Cardiac septum (tissue), 1 donor: ENCODE measurements around the gene FGF1. TPM values are rescaled to one million over a fixed set of nuclear protein-coding genes. Genes with fewer than 3 reads are reported as not detected.

Source experiments
- DNase-seq: peaks from one replicate; pipeline ENCODE4 v3.0.0-alpha.2; 2020; ENCODE audit warnings: low spot score
- intact Hi-C: fragments of 100-400 bp; cut with DNase I; formaldehyde crosslinking; loops from one replicate; pipeline ENCODE4 v1.14.0; 2022
- total RNA-seq: library from RNA; stranded (reverse); fragmentation: NEBNext Ultra II Directional; extraction: Animal tissue kit (Norgen Biotek cat#: 25700); gene quantifications from one replicate; pipeline ENCODE4 v1.2.1, GENCODE V29; 2021
- donor health status: DM: no; HTN: no; CAD: no.

FGF1 gene
- total RNA-seq, 1 donor from 2014 or later = 70.2 TPM

DNA sequence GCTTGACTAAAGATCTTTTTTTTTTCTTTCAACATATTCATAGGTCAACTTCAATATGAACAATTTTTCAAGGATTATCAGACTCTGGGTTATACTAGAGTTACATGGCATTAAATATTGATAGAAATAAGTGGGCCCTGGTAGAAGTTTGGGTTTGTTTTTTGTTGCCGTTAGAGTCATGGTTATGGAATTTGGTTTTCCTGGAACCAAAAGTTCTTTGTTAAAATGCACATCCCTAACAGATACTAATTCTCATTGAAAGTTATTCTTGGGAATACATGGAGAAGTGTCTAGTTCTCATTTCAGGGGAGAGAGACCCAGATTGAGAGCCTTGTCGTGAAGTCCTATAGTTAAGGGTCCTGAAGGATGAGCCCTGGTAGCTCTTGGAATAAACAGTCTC, 124.9 kb downstream of the FGF1 start:
- intact Hi-C loops = no loop called here
- no peak for DNase-seq

GRCh38 chr5:142552107-142552506, 133.8 kb downstream of the FGF1 start:
- no peak for DNase-seq
- intact Hi-C loops = no loop called here

DNA sequence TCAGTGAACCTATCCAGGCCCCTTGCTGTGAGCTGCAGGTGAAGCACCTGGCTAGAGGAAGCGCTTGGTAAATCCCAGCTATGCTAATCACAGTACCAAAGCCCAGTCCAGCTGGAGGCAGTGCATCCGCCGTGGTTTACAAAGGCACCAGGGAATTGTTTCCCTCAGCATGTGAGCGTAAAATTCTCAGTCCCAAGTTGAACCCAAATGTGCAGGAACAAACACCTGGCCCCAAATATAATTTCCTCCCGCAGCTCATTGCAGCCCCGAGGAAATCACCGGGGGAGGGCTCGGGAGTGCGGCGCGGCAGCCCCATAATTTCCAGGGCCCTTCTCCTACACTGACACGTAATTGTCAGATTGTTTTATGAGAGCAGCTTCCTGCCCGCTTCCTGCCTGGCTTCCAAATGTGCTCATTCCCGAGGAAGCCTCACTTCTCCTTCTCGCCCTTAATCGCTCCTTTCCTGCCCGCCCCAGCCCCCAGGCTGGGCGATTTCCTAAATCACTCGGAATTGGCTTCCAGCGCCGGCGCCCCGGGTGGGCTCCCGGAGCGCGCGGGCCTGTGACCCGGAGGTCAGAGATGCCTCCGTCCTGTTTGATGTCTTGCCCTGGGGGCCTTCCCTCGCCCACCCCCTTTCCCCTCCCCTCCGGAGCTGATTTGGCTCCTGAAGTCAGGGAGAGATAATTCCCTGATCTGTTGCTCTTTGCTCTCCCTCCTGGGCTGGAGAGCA, 134.4 kb downstream of the FGF1 start:
- no peak for DNase-seq
- intact Hi-C loops = no loop called here

GRCh38 chr5:142550471-142550870, 135.4 kb downstream of the FGF1 start:
- DNase-seq = no peak
- intact Hi-C loops = no loop called here

- no peak for DNase-seq
- intact Hi-C loops = loop anchor here (1.0 to 10.0 kb wide), 4 partner anchors 123 to 535 kb away; partner anchors contain the start of gene GNPDA1
These were observed 136.1 kb downstream of the FGF1 start for GRCh38 chr5:142549834-142550233.

DNA sequence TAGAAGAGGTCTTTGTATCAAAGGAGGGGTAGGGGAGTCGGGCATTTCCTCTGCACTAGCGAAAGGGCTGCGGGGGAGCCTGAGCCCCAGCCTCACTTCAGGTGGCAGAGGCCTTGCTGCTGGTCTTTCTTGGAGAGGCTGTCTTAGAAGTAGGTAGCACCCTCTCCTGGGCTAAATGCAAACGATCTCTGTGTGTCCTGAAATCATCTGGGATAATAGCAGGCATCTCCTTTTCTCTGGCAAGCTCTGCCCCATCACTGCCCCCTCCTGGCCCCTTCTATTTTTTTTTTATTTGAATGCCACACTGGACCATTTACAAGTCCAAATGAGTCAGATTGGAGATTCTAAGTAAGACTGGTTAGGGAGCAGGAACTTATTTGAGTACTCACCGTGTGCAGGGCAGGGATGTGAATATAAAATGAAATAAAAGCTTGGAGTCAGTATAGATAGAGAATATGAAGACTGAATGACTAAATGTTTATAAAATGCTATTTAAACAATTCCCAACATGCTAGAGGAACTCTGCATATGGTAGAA, 137.1 kb downstream of the FGF1 start:
- no peak for DNase-seq
- intact Hi-C loops = loop anchor here (1.0 to 10.0 kb wide), 4 partner anchors 122 to 534 kb away; partner anchors contain the start of gene GNPDA1

- DNase-seq = no peak
- intact Hi-C loops = loop anchor here (1.0 to 10.0 kb wide), 4 partner anchors 120 to 533 kb away; partner anchors contain the start of gene GNPDA1
These were observed 138.2 kb downstream of the FGF1 start for GRCh38 chr5:142547445-142548380.

- DNase-seq = no peak
- intact Hi-C loops = loop anchor here (5.0 to 10.0 kb wide), 3 partner anchors 118 to 531 kb away; partner anchors contain the start of gene GNPDA1
These were observed 140.1 kb downstream of the FGF1 start for GRCh38 chr5:142545650-142546322.

- intact Hi-C loops = loop anchor here (5.0 to 10.0 kb wide), 4 partner anchors 98 to 530 kb away; partner anchors contain the start of gene GNPDA1
- no peak for DNase-seq
These were observed 140.8 kb downstream of the FGF1 start for GRCh38 chr5:142544946-142545649.

- DNase-seq = no peak
- intact Hi-C loops = loop anchor here (5.0 to 10.0 kb wide), 2 partner anchors 97 to 529 kb away; partner anchors contain the start of gene GNPDA1
These were observed 141.7 kb downstream of the FGF1 start for GRCh38 chr5:142544071-142544753.

- no peak for DNase-seq
- intact Hi-C loops = loop anchor here (2.0 to 10.0 kb wide), 3 partner anchors 96 to 528 kb away; partner anchors contain the start of gene GNPDA1
These were observed 143.0 kb downstream of the FGF1 start for GRCh38 chr5:142542906-142543305.

Other genes with a start within 250 kb of the FGF1 start
- gene ARHGAP26, start 84.3 kb upstream of the FGF1 start, total RNA-seq = 32.0 TPM